ENCODE results near the gene RHBDD3. TPM values are rescaled to one million over a fixed set of nuclear protein-coding genes. Genes with fewer than 3 reads are reported as not detected.

The RHBDD3 gene
- total and polyA plus RNA-seq, 2 experiments from 2014 or later = 55.0 to 115 TPM

GRCh38 chr22:29307596-29308147, 39.9 kb upstream of the RHBDD3 start:
- Histone ChIP-seq H3K4me2 (peak overlapping the region; percentile 97), H3K4me1 (ENCODE audit: insufficient read depth) (peaks cover 10% of the 10 kb centered on the region; the same call in 1 of the 2 replicates), H3K36me3 (ENCODE audit: insufficient read depth) (no peaks in the 10 kb centered on the region), H2AFZ (peak overlapping the region; percentile 66; the same call in 1 of the 2 replicates), H3K9me2 (ENCODE audit: insufficient read depth) (no peaks in the 10 kb centered on the region), H3K79me2 (replicated peaks; ENCODE audit: insufficient read depth) (no peaks in the 10 kb centered on the region), H3K4me3 (peak overlapping the region; percentile 88), H3F3A (replicated peaks; ENCODE audit: low read depth) (peaks cover 22% of the 10 kb centered on the region), H3K27me3 (ENCODE audit: insufficient read depth) (0 out of 2 replicates have a peak, but pooled peaks cover 3% of the 10 kb centered on the region), H4K20me1 (replicated peaks; ENCODE audit: insufficient read depth) (no peaks in the 10 kb centered on the region), H3K27ac (ENCODE audit: low read depth) (no peak overlapping the region)
- Mint-ChIP-seq H3K4me1 (peaks cover 31% of the 10 kb centered on the region), H3K4me3 (peak overlapping the region; percentile 84), H3K27ac (no peak overlapping the region; the same call in 1 of the 2 replicates), H3K9me3 (no peaks in the 10 kb centered on the region), H3K27me3 (ENCODE audit: insufficient read depth, low read depth, poor library complexity) (peaks cover 13% of the 10 kb centered on the region), H3K36me3 (ENCODE audit: low read depth) (no peaks in the 10 kb centered on the region; the same call in 2 of the 3 replicates)
- DNase-seq (ENCODE audit: low spot score) (no peak), ATAC-seq (no peak)
- TF ChIP-seq EZH2phosphoT487 (IDR thresholded peaks at IDR 0.05; ENCODE audit: unreplicated experiment) (no peak), CREB1 (CRISPR knock-in tag; IDR thresholded peaks at IDR 0.05; ENCODE audit: low read depth) (no peak), NANOG (IDR thresholded peaks at IDR 0.05; ENCODE audit: borderline replicate concordance) (no peak), REST (IDR thresholded peaks at IDR 0.05; ENCODE audit: unreplicated experiment) (no peak), ETS1 (IDR thresholded peaks at IDR 0.05) (no peak), ZNF331 (CRISPR knock-in tag; IDR thresholded peaks at IDR 0.05; ENCODE audit: low read depth) (no peak), EZH2 (IDR thresholded peaks at IDR 0.05; ENCODE audit: low read depth, unreplicated experiment) (no peak), POLR2AphosphoS5 (IDR thresholded peaks at IDR 0.05; ENCODE audit: low read depth) (no peak), ZNF114 (CRISPR knock-in tag; IDR thresholded peaks at IDR 0.05) (no peak)
- TF ChIP-seq, protein P1, sequence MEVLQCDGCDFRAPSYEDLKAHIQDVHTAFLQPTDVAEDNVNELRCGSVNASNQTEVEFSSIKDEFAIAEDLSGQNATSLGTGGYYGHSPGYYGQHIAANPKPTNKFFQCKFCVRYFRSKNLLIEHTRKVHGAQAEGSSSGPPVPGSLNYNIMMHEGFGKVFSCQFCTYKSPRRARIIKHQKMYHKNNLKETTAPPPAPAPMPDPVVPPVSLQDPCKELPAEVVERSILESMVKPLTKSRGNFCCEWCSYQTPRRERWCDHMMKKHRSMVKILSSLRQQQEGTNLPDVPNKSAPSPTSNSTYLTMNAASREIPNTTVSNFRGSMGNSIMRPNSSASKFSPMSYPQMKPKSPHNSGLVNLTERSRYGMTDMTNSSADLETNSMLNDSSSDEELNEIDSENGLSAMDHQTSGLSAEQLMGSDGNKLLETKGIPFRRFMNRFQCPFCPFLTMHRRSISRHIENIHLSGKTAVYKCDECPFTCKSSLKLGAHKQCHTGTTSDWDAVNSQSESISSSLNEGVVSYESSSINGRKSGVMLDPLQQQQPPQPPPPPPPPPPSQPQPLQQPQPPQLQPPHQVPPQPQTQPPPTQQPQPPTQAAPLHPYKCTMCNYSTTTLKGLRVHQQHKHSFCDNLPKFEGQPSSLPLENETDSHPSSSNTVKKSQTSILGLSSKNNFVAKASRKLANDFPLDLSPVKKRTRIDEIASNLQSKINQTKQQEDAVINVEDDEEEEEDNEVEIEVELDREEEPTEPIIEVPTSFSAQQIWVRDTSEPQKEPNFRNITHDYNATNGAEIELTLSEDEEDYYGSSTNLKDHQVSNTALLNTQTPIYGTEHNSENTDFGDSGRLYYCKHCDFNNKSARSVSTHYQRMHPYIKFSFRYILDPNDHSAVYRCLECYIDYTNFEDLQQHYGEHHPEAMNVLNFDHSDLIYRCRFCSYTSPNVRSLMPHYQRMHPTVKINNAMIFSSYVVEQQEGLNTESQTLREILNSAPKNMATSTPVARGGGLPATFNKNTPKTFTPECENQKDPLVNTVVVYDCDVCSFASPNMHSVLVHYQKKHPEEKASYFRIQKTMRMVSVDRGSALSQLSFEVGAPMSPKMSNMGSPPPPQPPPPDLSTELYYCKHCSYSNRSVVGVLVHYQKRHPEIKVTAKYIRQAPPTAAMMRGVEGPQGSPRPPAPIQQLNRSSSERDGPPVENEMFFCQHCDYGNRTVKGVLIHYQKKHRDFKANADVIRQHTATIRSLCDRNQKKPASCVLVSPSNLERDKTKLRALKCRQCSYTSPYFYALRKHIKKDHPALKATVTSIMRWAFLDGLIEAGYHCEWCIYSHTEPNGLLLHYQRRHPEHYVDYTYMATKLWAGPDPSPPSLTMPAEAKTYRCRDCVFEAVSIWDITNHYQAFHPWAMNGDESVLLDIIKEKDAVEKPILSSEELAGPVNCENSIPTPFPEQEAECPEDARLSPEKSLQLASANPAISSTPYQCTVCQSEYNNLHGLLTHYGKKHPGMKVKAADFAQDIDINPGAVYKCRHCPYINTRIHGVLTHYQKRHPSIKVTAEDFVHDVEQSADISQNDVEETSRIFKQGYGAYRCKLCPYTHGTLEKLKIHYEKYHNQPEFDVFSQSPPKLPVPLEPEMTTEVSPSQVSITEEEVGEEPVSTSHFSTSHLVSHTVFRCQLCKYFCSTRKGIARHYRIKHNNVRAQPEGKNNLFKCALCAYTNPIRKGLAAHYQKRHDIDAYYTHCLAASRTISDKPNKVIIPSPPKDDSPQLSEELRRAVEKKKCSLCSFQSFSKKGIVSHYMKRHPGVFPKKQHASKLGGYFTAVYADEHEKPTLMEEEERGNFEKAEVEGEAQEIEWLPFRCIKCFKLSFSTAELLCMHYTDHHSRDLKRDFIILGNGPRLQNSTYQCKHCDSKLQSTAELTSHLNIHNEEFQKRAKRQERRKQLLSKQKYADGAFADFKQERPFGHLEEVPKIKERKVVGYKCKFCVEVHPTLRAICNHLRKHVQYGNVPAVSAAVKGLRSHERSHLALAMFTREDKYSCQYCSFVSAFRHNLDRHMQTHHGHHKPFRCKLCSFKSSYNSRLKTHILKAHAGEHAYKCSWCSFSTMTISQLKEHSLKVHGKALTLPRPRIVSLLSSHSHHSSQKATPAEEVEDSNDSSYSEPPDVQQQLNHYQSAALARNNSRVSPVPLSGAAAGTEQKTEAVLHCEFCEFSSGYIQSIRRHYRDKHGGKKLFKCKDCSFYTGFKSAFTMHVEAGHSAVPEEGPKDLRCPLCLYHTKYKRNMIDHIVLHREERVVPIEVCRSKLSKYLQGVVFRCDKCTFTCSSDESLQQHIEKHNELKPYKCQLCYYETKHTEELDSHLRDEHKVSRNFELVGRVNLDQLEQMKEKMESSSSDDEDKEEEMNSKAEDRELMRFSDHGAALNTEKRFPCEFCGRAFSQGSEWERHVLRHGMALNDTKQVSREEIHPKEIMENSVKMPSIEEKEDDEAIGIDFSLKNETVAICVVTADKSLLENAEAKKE (CRISPR knock-in tag; IDR thresholded peaks at IDR 0.05) = no peak
